Ishikawa (cell line): Measurements from ENCODE around the gene VRK2.

Source experiments
- CEBPB ChIP-seq: IDR thresholded peaks from 2 replicates; pipeline ENCODE4 v1.6.1; 2012
- MAX ChIP-seq: IDR thresholded peaks from 2 replicates; pipeline ENCODE4 v1.6.1; 2012
- REST ChIP-seq: IDR thresholded peaks from 2 replicates; pipeline ENCODE4 v1.6.1; 2012; ENCODE audit warnings: low read depth, mild to moderate bottlenecking
- TAF1 ChIP-seq: IDR thresholded peaks from 2 replicates; pipeline ENCODE4 v1.6.1; 2012; ENCODE audit warnings: low read depth, mild to moderate bottlenecking
- TCF12 ChIP-seq: IDR thresholded peaks from 2 replicates; pipeline ENCODE4 v1.6.1; 2012; ENCODE audit warnings: low read depth

- TF ChIP-seq REST (no peak), TCF12 (no peak), MAX (no peak), TAF1 (no peak), CEBPB (no peak)
These were observed 27.4 kb upstream of the VRK2 start for GRCh38 chr2:58019229-58019628.
